Endothelial cell of umbilical vein (primary cell): ENCODE data around the gene LAMC1. TPM values are rescaled to one million over a fixed set of nuclear protein-coding genes. Genes with fewer than 3 reads are reported as not detected.

Experiments used
- BruUV-seq: library from RNA; stranded (reverse); fragments of 400-500 nt; replicated peaks from 2 replicates; lab custom pipeline; 2021; lab: Mats Ljungman, UMichigan
- CTCF ChIA-PET: fragments of 300-600, 350-600 bp; sonication (Branson Sonifier 250); formaldehyde crosslinking; loops from one replicate; lab custom pipeline; 2021; ENCODE audit warnings: antibody characterized with exemption, inconsistent platforms; lab: Charles Lee
- POLR2A ChIA-PET: fragments of 300-600, 350-600 bp; sonication (Branson Sonifier 250); formaldehyde crosslinking; loops from one replicate; lab custom pipeline; 2021; ENCODE audit warnings: antibody characterized with exemption, inconsistent platforms; lab: Charles Lee
- DNase-seq: peaks from one replicate; pipeline ENCODE4 v3.0.0-alpha.2; 2011; ENCODE audit warnings: low read depth, low spot score
- FAIRE-seq: peaks from 2 replicates; lab custom pipeline; 2011; peaks lifted over from hg19 to GRCh38; lab: Jason Lieb, UNC
- H2AFZ ChIP-seq: 2 replicates; pipeline ENCODE4 v1.6.0; 2012; ENCODE audit warnings: low read depth, low read length, control low read depth, inconsistent platforms
- H3K27ac ChIP-seq: 2 replicates; pipeline ENCODE4 v1.5.1; 2011; ENCODE audit warnings: low read depth, mild to moderate bottlenecking, control low read depth, low read length, moderate library complexity; ENCODE audit not compliant: insufficient read depth
- H3K27me3 ChIP-seq, 2 experiments: 2 replicates each; pipeline versions ENCODE4 v1.6.0 to v1.6.1; 2011; ENCODE audit warnings: low read length in 2 of 2, mixed read lengths in 1 of 2; ENCODE audit not compliant: control insufficient read depth in 2 of 2, insufficient read depth in 2 of 2
- H3K36me3 ChIP-seq, 2 experiments: 2 replicates in 1 of 2; 3 replicates in 1 of 2; pipeline ENCODE4 v1.5.1; 2011; ENCODE audit warnings: low read length in 2 of 2, mild to moderate bottlenecking in 1 of 2, moderate library complexity in 1 of 2; ENCODE audit not compliant: control insufficient read depth in 2 of 2, insufficient read depth in 2 of 2; ENCODE audit errors: extremely low read depth in 1 of 2
- H3K4me1 ChIP-seq: 3 replicates; pipeline ENCODE4 v1.5.1; 2011; ENCODE audit warnings: mild to moderate bottlenecking, low read length; ENCODE audit not compliant: control insufficient read depth, insufficient read depth; ENCODE audit errors: extremely low read depth
- H3K4me2 ChIP-seq: 2 replicates; pipeline ENCODE4 v1.6.1; 2011; ENCODE audit warnings: low read length, control low read depth, mixed read lengths; ENCODE audit not compliant: insufficient read depth
- H3K4me3 ChIP-seq, 3 experiments: fragments of 200-600 bp in 1 of 3; sonication (generic), shearing (Covaris generic) in 1 of 3; replicated peaks in 1 of 3; 2 replicates each; pipeline ENCODE4 v1.5.1; 2011 to 2016; ENCODE audit warnings: control low read depth in 3 of 3, low read length in 3 of 3, mild to moderate bottlenecking in 2 of 3, inconsistent platforms in 1 of 3, low read depth in 1 of 3, moderate library complexity in 1 of 3; ENCODE audit not compliant: insufficient read depth in 1 of 3
- H3K79me2 ChIP-seq: 2 replicates; pipeline ENCODE4 v1.6.0; 2012; ENCODE audit warnings: low read length, inconsistent platforms; ENCODE audit not compliant: control insufficient read depth, insufficient read depth
- H3K9ac ChIP-seq: replicated peaks from 2 replicates; pipeline ENCODE3; 2011; ENCODE audit warnings: low read length, control low read depth; ENCODE audit not compliant: insufficient read depth; ENCODE audit errors: extremely low read depth
- H3K9me1 ChIP-seq: replicated peaks from 3 replicates; pipeline ENCODE4 v1.6.0; 2011; ENCODE audit warnings: mild to moderate bottlenecking, low read length; ENCODE audit not compliant: control insufficient read depth, insufficient read depth; ENCODE audit errors: extremely low read depth
- H3K9me3 ChIP-seq: replicated peaks from 2 replicates; pipeline ENCODE4 v1.5.1; 2012; ENCODE audit warnings: low read length, inconsistent platforms; ENCODE audit not compliant: control insufficient read depth, insufficient read depth
- H4K20me1 ChIP-seq: replicated peaks from 2 replicates; pipeline ENCODE3; 2011; ENCODE audit warnings: mild to moderate bottlenecking, low read length; ENCODE audit not compliant: control insufficient read depth, insufficient read depth; ENCODE audit errors: extremely low read depth
- CTCF ChIP-seq, 2 donors: IDR thresholded peaks; 1 replicate in 1 of 2; 2 replicates in 1 of 2; pipeline ENCODE4 v1.5.1; 2011; ENCODE audit warnings: low read length in 2 of 2, mild to moderate bottlenecking in 2 of 2, moderate library complexity in 2 of 2, control low read depth in 1 of 2, inconsistent platforms in 1 of 2, low read depth in 1 of 2; ENCODE audit not compliant: insufficient read depth in 1 of 2; ENCODE audit errors: extremely low read depth in 1 of 2
- EZH2 ChIP-seq: IDR thresholded peaks from 2 replicates; pipeline ENCODE4 v1.6.1; 2012; ENCODE audit warnings: borderline replicate concordance, low read depth, mild to moderate bottlenecking, moderate library complexity, low read length, inconsistent platforms; ENCODE audit not compliant: severe bottlenecking
- FOS ChIP-seq: IDR thresholded peaks from 2 replicates; pipeline ENCODE4 v1.6.1; 2011; ENCODE audit warnings: mild to moderate bottlenecking, low read length, moderate library complexity, borderline replicate concordance; ENCODE audit not compliant: insufficient read depth
- GATA2 ChIP-seq: IDR thresholded peaks from 2 replicates; pipeline ENCODE4 v1.7.0; 2011; ENCODE audit warnings: low read depth, mild to moderate bottlenecking, moderate library complexity, mixed read lengths, low read length; ENCODE audit not compliant: insufficient read length, insufficient read depth
- JUN ChIP-seq: IDR thresholded peaks from 2 replicates; pipeline ENCODE4 v1.6.1; 2011; ENCODE audit warnings: borderline replicate concordance, low read depth; ENCODE audit not compliant: insufficient read length, insufficient read depth
- MAX ChIP-seq: IDR thresholded peaks from 2 replicates; pipeline ENCODE4 v1.6.1; 2011; ENCODE audit not compliant: insufficient read depth, insufficient read length
- MYC ChIP-seq: IDR thresholded peaks from one replicate; pipeline ENCODE4 v1.6.1; 2011; ENCODE audit warnings: mild to moderate bottlenecking, low read depth, low read length
- POLR2A ChIP-seq: IDR thresholded peaks from 2 replicates; pipeline ENCODE4 v1.6.1; 2012; ENCODE audit warnings: low read depth, mild to moderate bottlenecking, control low read depth, low read length
- POLR2AphosphoS5 ChIP-seq: IDR thresholded peaks from 2 replicates; pipeline ENCODE4 v1.6.1; 2012; ENCODE audit warnings: low read depth, mild to moderate bottlenecking, control low read depth, low read length, moderate library complexity; ENCODE audit not compliant: insufficient read depth
- dilution Hi-C: fragments of 300-500 bp; cut with MboI; formaldehyde crosslinking; loops from one replicate; pipeline ENCODE4 v1.15.0; 2019; ENCODE audit warnings: low sequenced_read_pairs; ENCODE audit not compliant: extremely low pct_ligation_motif_present
- intact Hi-C: fragments of 100-400 bp; cut with micrococcal nuclease; formaldehyde crosslinking; loops from one replicate; pipeline ENCODE4 v1.10.0; 2022
- polyA plus RNA-seq, 4 experiments: library from polyadenylated mRNA; depleted of rRNA in 3 of 4; stranded (reverse) in 3 of 4; unstranded in 1 of 4; fragments of >200 nt; gene quantifications; 2 replicates each; pipeline versions ENCODE4 v1.2.1 to v1.2.3, GENCODE V29; 2011 to 2012; ENCODE audit warnings: missing spikeins in 1 of 4
- total RNA-seq: library from RNA; stranded (reverse); gene quantifications from 2 replicates; pipeline ENCODE4 v1.2.3, GENCODE V29; 2021

Gene LAMC1
- total and polyA plus RNA-seq, 2 donors (not counting 3 experiments of a cell fraction or from before 2014, with no cell fraction given), result 92.5 to 216 TPM

- Histone ChIP-seq H3K27ac (no peak overlapping the region), H3K36me3 (peaks cover 3 to 5% of the 10 kb centered on the region in 2 experiments), H3K79me2 (peaks cover 37% of the 10 kb centered on the region), H3K27me3 (no peaks in the 10 kb centered on the region), H3K4me2 (no peak overlapping the region), H3K9me1 (no peaks in the 10 kb centered on the region), H4K20me1 (no peaks in the 10 kb centered on the region), H3K4me3 (no peak overlapping the region), H2AFZ (no peak overlapping the region), H3K9ac (no peak overlapping the region), H3K9me3 (no peaks in the 10 kb centered on the region), H3K4me1 (no peaks in the 10 kb centered on the region)
- FAIRE-seq (no peak), DNase-seq (no peak)
- dilution Hi-C loops, result no loop called here
- BruUV-seq, result no TSS peak
- POLR2A ChIA-PET, result no interaction called here
- CTCF ChIA-PET, result interaction anchor here (1.3 to 2.3 kb wide), 2 partner anchors 15 to 148 kb away, joined by 3 to 6 read pairs; no protein-coding TSS in a partner anchor
- intact Hi-C loops, result no loop called here
- TF ChIP-seq GATA2 (no peak), FOS (no peak), MYC (no peak), MAX (no peak), POLR2AphosphoS5 (no peak), POLR2A (no peak), CTCF (IDR thresholded peaks at IDR 0.05; ENCODE audit: extremely low read depth in 1 of 2, insufficient read depth in 1 of 2, low read depth in 1 of 2, low read length in 2 of 2) (no peak), JUN (no peak), EZH2 (no peak)
Measured at GRCh38 chr1:183110326-183110880, 87.2 kb downstream of the LAMC1 start.
